HL-60 (cell line): ENCODE results near the gene RNF25.

Experiments used
- DNase-seq, 2 experiments: peaks; one replicate each; pipeline ENCODE4 v3.0.0-alpha.2; 2010 to 2020; ENCODE audit warnings: low read depth in 1 of 2, low spot score in 1 of 2
- H3K27ac ChIP-seq: fragments of 250-450 bp; sonication (Bioruptor Pico); replicated peaks from 2 replicates; pipeline ENCODE4 v1.5.1; 2020; ENCODE audit warnings: mild to moderate bottlenecking, moderate library complexity
- H3K27me3 ChIP-seq: fragments of 250-450 bp; sonication (Bioruptor Pico); 2 replicates; pipeline ENCODE4 v1.5.1; 2021; ENCODE audit warnings: mild to moderate bottlenecking, moderate library complexity; ENCODE audit not compliant: insufficient read depth, poor library complexity, severe bottlenecking
- H3K4me3 ChIP-seq: replicated peaks from 2 replicates; pipeline ENCODE4 v1.5.1; 2011; ENCODE audit warnings: mild to moderate bottlenecking, control low read depth, low read length; ENCODE audit not compliant: insufficient read depth
- GABPA ChIP-seq: IDR thresholded peaks from 2 replicates; pipeline ENCODE4 v1.6.1; 2012; ENCODE audit warnings: low read depth
- POLR2AphosphoS5 ChIP-seq: IDR thresholded peaks from 2 replicates; pipeline ENCODE4 v1.6.1; 2012; ENCODE audit warnings: low read depth
- SPI1 ChIP-seq: IDR thresholded peaks from 2 replicates; pipeline ENCODE4 v1.6.1; 2012; ENCODE audit warnings: low read depth, mild to moderate bottlenecking, borderline replicate concordance
- TF ChIP-seq, protein P1 (sequence below): IDR thresholded peaks from 2 replicates; pipeline ENCODE4 v1.6.1; 2012; ENCODE audit warnings: low read depth; ENCODE audit not compliant: insufficient replicate concordance
- TF ChIP-seq, protein P2 (sequence below): IDR thresholded peaks from one replicate; pipeline ENCODE4 v1.5.1; 2011; ENCODE audit warnings: low read length, control low read depth, inconsistent platforms; ENCODE audit not compliant: insufficient read depth

The RNF25 gene

DNA sequence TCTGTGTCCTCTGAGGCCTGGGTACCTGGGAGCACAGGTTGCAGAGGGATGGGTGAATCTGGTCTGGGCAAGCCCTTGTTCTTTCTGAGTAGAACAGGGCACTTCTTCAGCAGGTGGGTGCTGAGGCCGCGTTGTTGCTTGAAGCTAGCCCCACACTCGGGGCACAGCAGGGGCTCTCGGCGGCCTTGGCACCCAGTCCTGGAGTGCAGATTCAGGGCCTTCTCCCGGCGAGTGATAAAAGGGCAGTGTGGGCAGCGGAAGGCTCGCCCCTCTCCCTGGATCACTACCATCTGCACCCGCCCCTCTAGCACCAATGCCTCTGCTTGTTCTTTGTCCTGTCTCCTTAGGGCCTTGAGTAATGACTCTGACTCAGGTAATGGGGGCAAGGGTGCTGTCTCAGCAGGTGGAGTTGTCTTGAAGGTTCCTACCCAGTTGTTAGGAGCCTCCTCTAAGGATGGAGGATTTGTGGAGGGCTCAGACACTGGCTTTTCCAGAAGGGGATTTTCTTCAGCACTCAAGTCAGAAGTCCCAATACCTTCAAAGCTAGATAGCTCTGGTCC is 28.0 kb downstream of the RNF25 start:
- TF ChIP-seq, protein P1, sequence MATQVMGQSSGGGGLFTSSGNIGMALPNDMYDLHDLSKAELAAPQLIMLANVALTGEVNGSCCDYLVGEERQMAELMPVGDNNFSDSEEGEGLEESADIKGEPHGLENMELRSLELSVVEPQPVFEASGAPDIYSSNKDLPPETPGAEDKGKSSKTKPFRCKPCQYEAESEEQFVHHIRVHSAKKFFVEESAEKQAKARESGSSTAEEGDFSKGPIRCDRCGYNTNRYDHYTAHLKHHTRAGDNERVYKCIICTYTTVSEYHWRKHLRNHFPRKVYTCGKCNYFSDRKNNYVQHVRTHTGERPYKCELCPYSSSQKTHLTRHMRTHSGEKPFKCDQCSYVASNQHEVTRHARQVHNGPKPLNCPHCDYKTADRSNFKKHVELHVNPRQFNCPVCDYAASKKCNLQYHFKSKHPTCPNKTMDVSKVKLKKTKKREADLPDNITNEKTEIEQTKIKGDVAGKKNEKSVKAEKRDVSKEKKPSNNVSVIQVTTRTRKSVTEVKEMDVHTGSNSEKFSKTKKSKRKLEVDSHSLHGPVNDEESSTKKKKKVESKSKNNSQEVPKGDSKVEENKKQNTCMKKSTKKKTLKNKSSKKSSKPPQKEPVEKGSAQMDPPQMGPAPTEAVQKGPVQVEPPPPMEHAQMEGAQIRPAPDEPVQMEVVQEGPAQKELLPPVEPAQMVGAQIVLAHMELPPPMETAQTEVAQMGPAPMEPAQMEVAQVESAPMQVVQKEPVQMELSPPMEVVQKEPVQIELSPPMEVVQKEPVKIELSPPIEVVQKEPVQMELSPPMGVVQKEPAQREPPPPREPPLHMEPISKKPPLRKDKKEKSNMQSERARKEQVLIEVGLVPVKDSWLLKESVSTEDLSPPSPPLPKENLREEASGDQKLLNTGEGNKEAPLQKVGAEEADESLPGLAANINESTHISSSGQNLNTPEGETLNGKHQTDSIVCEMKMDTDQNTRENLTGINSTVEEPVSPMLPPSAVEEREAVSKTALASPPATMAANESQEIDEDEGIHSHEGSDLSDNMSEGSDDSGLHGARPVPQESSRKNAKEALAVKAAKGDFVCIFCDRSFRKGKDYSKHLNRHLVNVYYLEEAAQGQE = no peak
- TF ChIP-seq SPI1 = no peak
- TF ChIP-seq GABPA = no peak
- no peak for TF ChIP-seq POLR2AphosphoS5
- TF ChIP-seq, protein P2, sequence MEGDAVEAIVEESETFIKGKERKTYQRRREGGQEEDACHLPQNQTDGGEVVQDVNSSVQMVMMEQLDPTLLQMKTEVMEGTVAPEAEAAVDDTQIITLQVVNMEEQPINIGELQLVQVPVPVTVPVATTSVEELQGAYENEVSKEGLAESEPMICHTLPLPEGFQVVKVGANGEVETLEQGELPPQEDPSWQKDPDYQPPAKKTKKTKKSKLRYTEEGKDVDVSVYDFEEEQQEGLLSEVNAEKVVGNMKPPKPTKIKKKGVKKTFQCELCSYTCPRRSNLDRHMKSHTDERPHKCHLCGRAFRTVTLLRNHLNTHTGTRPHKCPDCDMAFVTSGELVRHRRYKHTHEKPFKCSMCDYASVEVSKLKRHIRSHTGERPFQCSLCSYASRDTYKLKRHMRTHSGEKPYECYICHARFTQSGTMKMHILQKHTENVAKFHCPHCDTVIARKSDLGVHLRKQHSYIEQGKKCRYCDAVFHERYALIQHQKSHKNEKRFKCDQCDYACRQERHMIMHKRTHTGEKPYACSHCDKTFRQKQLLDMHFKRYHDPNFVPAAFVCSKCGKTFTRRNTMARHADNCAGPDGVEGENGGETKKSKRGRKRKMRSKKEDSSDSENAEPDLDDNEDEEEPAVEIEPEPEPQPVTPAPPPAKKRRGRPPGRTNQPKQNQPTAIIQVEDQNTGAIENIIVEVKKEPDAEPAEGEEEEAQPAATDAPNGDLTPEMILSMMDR = no peak
- DNase-seq = no peak
- no peaks in the 10 kb centered on the region for H3K27me3 ChIP-seq

DNA sequence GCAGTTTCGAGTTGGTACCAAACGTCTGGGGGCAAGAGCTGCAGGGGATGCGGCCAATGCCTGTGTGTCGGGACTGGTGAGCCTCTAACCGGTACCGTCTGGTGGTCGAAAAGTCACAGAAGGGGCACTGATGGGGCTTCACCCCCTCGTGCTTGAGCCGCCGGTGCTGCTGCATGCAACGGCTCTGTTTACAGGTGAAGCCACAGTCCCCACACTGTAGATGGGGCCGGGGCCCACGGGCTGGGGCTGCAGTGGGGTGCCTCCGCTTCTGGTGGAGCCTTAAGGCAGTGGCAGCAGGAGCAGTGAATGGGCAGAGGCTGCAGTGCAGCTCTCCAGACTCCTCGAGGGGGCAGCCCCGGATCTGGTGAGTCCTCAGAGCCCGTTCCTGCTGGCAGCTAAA is 29.0 kb downstream of the RNF25 start:
- no peak for TF ChIP-seq SPI1
- no peak for TF ChIP-seq POLR2AphosphoS5
- TF ChIP-seq, protein P1 = no peak
- no peak for TF ChIP-seq GABPA
- TF ChIP-seq, protein P2 = no peak
- Histone ChIP-seq H3K27ac (no peak overlapping the region), H3K27me3 (no peaks in the 10 kb centered on the region), H3K4me3 (no peak overlapping the region)
- DNase-seq = no peak

More for the DNA sequence above, 28.0 kb downstream of the RNF25 start:
- no peak overlapping the region for H3K4me3 ChIP-seq
- H3K27ac ChIP-seq = no peak overlapping the region

DNA sequence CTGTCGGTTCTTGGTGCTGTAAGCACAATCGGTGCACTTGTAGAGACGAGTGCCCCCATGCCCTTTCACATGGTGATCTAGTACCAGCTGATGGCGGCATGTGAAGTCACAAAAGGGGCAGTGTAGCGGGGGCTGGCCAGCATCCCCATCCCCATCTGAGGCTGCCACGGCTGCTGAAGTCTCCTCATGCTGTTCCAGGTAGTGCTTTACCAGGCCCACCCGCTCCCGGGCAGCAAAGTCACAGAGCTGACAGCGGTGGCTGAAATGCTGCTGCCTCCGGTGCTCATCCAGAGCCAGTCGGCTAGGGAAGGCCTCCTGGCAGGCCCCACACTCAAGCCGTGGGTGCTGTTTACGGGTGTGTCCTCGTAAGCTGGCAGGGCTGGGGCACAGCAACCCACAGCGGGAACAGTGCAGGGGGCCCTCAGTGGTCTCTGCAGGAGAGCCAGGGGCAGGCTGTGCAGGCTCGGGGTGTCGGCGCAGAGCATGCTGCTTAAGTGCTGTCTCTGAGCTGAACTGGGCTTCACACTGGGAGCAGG is 29.6 kb downstream of the RNF25 start:
- no peak for DNase-seq
- TF ChIP-seq, protein P2 = no peak
- TF ChIP-seq, protein P1 = no peak
- TF ChIP-seq SPI1 = no peak
- TF ChIP-seq GABPA = no peak
- TF ChIP-seq POLR2AphosphoS5 = no peak; the same call in 1 of the 2 replicates
- no peak overlapping the region for H3K4me3 ChIP-seq
- no peaks in the 10 kb centered on the region for H3K27me3 ChIP-seq
- H3K27ac ChIP-seq = no peak overlapping the region
